ENCODE results near the gene NT5E.
A peak's percentile ranks its signal among the peaks of the same experiment; 100 is the strongest.
"Not testable (repeated sequence)": the region's sequence is repeated elsewhere in the genome, so short reads cannot be mapped to it uniquely, and the experiment has no call there.

The NT5E gene
- long read RNA-seq, donor 1, partial matches to known transcripts, result 0 of 1 reads
- long read RNA-seq, donor 1, other reads (novel, unspliced or antisense), result 0 of 1 reads
- long read RNA-seq, donor 2, result 0 reads
- long read RNA-seq, donor 3, result 0 reads
- long read RNA-seq, donor 4, result 0 reads
- long read RNA-seq, donor 5, partial matches to known transcripts, result 0 of 1 reads
- long read RNA-seq, donor 5, other reads (novel, unspliced or antisense), result 0 of 1 reads
- long read RNA-seq, donor 6, partial matches to known transcripts, result 0 of 1 reads
- long read RNA-seq, donor 6, other reads (novel, unspliced or antisense), result 0 of 1 reads
- long read RNA-seq, donor 7, partial matches to known transcripts, result 0 of 2 reads
- long read RNA-seq, donor 7, other reads (novel, unspliced or antisense), result 0 of 2 reads
- long read RNA-seq, donor 8, result 0 reads

DNA sequence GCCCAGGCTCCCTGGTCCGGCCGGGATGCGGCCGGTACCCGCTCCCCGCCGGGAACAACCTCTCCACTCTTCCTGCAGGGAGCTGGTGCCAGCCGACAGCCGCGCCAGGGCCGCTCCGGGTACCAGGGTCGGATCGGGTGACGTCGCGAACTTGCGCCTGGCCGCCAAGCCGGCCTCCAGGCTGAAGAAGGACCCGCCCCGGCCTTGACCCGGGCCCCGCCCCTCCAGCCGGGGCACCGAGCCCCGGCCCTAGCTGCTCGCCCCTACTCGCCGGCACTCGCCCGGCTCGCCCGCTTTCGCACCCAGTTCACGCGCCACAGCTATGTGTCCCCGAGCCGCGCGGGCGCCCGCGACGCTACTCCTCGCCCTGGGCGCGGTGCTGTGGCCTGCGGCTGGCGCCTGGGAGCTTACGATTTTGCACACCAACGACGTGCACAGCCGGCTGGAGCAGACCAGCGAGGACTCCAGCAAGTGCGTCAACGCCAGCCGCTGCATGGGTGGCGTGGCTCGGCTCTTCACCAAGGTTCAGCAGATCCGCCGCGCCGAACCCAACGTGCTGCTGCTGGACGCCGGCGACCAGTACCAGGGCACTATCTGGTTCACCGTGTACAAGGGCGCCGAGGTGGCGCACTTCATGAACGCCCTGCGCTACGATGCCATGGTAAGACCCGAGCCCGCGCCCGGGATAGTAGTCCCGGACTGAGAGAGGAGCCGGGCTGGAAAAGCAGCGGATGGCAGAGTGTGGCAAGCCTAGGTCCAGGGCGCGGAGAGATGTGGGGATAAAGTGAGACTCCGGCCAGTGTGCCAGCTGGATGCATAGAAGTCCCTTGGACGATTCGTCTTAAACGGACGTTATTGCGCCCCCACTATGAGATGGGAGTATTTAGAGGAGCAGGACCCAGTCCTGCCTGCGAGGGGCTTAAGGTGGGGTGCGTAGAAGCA is at the start of gene NT5E:
TSS of gene NT5E (plus strand) at position 266 of the 942 bp plus-strand sequence. CDS start at position 323, 57 bp downstream.
- peak; percentile 77 for DNase-seq

DNA sequence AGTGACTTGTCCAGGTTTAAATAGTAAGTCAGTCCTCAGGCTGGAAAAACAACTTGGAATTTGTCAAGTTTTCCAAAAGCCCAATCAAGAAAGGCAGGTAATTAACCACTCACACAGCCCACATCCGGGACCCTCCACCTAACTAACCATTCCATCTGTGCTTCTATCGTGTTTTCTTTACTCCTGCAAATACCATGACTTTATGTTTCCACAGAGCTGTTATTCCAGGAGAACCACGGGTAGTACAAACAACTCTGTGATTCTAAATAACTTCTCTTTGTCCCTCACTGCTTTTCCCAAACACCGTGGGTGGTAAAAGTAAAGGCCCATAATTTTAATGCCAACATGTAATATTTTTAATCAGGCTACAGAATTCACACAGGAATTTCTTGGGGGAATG is 49.6 kb upstream of the NT5E start:
- no peak for DNase-seq

DNA sequence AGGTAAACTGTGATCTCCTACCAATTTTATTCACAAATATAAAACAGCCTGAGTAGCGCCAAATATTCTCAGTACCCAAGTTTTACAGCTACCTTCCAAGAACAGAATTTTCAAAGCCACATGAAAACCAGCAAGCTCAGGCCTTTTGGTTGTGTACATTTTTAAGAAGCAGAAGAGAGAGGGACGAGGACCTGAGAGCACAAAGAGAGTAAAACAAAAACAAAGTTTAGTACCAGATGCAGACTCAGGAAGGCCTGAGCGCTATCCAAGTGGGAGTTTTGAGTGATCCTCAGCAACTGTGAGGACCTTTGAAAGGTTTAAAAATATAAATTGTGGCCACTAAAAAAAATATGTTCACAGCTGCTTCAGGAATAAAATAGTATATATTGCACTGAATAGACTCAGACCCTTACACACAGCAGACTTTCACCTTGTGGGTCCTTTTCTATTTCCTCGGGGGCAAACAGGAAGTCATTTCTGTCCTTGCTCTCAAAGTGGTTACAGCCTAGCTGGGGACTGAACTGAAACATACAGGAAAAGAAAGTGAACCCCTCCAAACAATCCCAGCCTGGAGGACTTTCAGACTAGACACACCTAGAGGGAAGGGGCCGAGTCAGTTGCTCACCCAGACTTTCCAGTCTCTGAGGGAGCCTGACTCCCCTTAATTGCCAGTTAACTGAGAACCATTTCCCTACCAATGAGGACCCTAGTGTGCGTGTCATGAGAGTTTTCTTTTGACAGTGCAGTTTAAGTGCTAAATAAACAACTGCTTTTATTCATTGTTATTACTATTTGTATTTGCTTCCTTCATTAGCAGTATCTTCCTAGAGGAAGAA is 48.5 kb upstream of the NT5E start:
- no peak for DNase-seq

DNA sequence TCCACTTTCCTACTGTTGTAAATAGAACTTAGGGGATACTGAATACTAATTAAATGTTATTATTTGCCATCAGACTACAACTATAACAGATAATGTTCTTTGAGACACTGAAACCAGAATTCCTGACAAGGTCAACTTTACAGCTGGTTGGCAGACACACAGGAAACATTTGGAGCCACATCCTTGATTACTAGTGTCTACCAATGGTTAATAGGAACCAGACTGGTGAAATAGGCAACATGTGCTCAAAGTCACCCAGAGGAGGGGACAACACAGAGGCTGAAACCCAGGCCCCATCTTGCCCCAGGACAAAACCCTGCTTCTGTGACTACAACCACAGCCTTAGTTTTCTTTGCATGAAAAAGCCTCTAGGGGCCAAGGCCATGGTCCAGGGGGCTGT is 47.8 kb upstream of the NT5E start:
- DNase-seq, result no peak

DNA sequence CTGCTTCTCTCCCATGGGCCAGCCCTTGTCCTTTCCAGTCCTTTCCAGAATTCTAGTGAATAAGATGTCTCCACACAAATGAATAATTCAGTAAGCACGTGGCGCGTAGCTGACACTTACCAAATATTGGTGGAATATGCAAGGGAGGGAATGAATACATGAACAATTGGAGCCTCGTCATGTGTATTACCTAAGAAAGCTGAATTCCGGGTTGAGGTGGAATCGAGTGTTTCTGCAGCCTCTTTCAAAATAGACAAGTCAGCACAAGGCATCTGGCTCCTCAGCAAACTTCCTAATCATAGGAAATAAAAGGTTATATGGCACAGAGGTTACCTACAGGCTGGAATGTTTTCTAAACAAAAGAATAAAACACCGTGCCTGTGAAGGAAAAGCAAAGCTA is 47.0 kb upstream of the NT5E start:
- no peak for DNase-seq

DNA sequence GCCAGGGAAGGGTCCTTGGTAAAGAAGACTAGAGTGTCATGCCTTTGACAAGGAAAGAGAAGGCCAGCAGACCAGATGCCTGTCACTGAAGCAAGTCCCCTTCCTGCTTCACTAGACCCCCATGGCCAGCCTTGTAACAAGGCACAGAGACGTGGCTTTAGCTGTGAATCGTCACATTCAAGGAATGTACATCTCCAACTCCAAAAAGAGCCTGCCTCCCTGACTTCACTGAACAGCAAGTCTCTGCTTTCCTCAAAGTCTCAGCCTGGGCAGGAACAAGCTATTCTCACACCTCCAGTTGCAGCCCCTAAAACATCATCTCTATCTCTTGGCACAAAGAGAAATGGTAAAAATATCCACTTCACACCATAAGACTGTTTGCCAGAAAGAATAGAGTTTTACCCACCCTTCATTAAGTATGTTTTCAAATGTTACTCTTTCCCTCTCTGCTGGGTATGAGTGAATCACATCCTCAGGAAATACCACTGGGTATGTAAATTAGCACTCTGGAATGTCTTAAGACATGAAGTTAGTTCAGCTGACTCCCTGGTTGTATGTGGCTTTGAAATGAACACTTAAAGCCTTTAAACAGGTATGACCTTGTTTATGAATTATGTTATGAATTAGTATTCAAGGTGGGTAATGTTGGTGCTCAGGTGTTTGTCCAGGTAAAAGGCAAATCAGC is 46.4 kb upstream of the NT5E start:
- no peak for DNase-seq

DNA sequence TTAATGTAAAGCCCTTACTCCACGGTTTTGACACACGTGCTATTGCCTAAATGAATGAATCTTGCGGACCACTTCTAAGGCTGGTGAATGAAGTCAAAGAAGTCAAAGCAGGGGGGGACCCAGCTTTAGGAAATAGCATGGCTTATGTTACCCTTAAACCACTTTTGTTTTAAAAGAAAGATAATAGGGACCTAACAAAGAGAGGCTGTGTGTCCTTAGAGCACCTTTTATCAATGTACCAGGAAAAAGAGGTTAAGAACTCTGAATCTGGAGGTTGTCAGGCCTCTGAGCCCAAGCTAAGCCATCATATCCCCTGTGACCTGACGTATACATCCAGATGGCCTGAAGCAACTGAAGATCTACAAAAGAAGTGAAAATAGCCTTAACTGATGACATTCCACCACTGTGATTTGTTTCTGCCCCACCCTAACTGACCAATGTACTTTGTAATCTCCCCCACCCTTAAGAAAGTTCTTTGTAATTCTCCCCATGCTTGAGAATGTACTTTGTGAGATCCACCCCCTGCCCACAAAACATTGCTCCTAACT is 45.8 kb upstream of the NT5E start:
- not testable (repeated sequence) for DNase-seq

DNA sequence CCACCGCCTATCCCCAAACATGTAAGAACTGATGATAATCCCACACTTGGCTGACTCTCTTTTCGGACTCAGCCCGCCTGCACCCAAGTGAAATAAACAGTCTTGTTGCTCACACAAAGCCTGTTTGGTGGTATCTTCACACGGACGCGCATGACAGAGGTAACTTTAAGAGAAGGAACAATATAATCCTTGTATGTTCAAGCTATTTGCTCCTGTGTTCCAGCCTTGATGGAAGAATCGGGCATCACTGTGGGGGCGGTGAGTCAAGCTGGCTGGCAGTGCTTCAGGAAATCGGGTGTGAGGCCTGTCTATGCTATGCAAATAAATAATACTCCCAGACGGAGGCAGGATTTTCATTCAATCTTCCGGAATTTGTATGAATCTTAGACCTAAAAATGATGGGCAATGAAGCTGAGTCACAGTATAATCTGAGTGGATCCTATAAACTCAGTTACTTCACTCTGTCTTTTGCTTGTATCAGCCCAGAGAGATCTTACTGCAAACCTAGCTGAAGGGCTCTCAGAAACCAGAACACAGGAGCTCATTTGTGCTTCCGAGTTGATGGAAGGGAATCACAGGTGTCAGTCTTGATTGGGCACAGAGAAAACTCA is 45.2 kb upstream of the NT5E start:
- no peak for DNase-seq

DNA sequence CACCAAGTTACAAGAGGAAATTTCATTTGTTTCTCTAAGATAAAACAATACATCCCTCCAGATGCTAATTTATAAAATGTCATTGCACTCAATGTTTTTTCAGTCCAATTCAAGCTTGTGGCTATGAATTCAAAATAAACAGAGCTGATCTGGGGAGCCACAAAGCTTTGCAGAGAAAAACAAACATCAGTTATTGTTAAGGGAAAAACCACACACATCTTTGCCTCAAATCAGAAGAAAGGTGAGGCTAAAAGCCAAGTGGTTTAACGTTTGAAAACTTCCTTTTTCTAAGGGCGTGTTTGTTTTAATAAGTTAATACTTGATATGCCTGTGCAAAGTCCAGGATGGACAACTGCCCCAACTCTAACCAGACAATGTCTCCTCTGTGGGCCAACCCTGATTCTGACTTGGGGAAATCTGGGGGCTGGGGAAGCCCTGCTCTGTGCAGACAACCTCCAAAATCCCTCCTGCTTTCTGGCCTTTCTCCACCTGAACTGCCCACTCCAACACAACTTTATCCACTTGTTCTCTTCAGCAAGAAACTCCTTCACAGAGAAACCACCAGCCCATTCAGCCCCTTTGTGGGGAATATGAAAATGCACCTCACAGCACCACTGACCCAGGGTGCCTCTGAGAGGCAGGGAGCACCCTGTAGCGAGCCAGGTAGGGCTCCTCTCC is 44.6 kb upstream of the NT5E start:
- peak; percentile 10 for DNase-seq

DNA sequence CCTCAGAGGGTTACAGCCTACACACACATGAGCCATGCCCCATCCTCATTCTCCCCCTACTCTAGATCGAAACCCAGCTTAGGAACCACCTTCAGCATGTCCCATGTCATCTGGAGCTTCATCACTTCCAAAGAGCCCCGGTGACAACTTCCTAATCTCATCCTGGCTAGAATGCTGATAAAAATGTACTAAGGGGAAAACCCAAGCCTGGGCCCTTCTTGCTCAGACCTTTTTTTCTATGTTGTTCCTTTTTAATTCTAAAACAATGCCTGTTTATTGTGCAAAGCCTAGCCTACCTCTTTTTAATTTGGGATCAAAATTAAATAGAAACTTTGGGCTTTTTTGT is 44.1 kb upstream of the NT5E start:
- DNase-seq, result no peak

DNA sequence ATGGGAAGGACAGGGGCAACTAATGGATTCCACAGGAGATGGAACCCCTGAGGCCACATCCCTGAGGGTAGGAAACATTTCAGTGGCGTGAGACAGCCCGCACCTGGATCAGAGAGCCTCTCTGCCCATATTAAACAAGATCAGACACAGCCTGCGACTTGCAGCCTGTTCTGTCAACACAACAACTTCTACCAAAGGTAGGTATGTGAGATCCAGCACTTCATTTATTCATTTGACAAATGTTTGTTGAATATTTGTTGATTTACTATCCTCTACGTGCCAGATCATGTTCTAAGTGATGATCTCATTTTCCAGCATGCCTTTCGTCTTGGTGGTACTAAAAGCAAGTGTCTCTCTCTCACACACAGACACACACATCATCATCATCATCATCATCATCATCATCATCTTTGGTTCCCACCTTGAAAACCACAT is 43.2 kb upstream of the NT5E start:
- no peak for DNase-seq

DNA sequence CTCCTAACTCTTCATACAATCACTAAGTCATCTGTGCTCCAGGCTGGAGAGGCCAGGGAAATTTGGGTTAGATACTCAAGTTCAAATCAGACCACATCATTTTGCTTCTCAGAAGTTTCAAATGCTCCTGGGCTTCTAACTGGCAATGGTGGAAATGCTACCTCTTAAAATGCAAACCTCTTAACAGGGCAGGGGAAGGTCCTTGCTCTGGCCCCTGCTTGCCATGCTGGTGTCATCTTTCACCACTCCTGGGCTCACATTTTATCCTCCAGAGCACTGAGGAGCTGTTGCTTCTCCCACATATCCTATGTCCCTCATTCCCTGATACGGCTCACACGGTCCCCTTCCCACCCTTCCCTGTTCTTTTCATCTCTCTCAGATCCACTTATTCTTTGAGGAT is 41.8 kb upstream of the NT5E start:
- no peak for DNase-seq

DNA sequence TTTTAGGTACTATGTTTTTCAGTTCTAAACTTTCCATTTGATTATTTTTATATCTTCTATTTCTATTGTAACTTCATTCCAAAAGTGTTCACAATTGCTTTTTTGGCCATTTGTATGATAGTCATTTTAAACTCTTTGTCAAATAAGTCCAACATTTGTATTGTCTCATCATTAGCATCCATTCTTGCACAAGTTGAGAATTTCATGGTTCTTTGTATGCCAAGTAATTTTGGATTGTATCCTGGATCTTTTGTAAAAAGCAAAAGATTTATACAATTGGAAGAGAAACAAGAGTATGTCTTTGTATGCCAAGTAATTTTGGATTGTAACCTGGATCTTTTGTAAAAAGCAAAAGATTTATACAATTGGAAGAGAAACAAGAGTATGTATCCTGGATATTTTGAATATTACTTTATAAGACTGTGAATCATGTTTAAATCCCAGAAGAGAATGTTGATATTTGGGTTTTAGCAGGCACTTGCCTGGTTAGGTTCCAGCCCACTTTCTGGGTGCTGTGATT is 36.9 kb upstream of the NT5E start:
- no peak for DNase-seq

DNA sequence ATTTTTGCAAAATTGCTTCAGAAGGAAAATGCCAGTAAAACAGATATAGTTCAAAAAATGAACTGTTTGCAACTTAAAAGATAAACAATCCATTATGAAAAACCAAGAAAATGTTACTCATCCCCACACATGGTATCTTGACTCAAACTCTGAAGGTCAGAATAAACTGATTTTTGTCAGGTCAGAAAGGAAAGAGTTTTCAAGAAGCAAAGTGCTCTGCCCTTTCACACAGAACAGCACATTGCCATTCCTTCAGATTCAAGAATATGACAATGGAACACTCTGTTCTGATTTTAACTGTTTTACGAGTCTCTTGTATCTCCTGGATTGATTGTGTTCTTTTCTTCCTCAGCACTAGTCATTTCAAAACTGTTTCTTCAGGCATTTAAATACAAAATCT is 33.8 kb upstream of the NT5E start:
- no peak for DNase-seq

DNA sequence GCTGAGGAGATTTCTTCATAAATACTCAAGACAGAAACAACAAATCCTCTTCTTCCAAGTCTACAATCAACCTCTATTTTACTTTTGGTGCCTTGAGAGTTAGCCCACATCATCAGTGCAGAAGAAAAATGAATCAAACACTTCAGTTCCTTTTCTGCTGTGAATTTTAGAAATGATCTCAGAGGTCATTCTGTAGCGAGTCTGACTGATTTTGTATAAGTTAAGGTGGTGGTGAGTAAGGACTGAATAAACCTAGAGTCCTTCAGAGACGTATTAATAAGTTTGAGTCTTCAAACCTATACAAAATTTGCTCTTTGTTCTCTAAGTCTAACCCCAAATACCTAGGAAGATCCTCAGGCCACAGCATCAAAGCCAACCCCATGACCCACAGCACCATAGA is 33.1 kb upstream of the NT5E start:
- no peak for DNase-seq

DNA sequence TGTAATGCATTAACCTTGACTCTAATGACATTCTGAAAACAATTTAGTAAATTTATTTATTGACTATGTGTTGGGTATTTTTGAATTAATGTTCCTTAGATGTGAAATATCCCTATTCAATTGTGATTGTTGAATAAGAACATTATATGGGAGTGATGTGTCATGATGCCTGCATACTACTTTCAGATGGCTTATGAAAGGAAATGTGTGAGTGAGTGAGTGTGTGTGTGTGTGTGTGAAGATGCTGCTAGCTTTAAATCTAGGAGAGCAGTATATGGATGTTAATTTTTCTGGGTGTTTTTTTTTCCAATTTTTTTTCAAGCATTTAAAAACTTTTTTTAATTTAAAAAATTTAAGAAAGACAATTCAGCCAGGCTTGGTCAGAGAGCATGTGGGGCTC is 32.5 kb upstream of the NT5E start:
- DNase-seq, result no peak

DNA sequence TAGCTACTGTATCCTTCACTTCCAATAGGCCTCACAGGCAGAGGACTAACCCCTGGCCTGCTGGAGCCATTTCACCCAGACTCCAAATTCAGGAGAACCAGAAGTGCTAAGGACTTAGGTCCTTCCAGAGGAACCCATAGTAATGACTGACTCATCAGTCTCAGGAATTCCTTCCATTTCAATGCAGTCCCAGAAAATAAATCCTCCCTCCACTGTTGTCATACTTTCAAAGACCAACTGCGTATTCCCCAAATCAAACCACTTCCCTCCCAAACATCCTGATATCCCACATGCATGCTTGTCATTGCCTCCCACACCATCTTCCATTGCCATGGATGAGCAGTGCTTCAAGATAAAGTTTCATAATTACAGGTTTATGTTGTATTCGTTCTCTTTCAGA is 31.8 kb upstream of the NT5E start:
- no peak for DNase-seq

DNA sequence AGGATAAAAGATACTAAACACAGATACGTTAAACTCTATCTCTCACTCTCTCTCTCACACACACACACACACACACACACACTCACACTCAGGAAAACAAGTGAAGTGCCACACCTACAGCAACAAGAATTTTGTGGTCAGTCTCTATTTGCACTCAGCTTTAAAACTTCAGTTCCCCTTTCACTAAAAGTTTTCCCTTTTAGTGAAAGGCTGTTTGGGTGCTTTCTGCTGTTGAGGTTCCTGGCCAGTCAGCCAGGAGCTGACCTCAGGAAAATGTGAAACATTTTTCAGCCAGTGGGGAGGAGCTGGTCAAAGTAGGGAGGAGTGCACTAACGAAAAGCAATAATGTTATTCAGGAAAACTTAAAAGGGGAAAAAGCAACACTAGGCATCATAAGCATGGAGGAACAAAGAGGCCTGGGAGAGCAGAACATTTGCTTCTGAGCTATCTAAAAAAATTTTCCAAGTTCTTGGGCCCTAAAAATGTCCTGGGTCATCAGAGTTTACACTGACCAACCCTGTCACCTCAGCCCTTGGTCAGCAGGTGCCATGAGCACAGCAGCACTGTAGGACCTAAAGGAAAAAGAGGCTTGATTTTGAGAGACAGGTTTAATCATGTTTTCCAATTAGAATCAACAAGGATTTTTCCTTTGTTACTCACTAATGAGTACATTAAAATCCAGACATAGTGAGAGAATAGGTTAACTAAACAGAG is 30.7 kb upstream of the NT5E start:
- DNase-seq, result no peak

DNA sequence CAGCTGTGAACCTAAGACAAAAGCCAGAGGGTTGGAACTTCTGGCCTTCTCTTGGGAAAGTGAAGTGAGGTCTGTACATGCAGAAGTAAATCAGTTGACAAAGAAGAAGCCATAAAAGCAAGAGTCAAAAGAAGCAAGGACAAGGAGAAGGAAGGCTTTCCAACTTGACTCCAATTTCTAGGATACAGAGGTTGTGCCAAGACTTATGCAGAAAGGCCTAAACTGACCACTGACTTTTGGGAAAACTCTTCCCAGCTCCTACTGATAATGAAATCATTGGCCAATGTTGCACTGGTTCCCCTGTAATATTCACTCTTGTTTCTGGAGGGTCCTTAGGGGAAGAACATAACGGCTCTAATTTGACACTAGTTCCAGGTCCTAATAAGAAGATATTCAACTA is 29.3 kb upstream of the NT5E start:
- DNase-seq, result no peak

DNA sequence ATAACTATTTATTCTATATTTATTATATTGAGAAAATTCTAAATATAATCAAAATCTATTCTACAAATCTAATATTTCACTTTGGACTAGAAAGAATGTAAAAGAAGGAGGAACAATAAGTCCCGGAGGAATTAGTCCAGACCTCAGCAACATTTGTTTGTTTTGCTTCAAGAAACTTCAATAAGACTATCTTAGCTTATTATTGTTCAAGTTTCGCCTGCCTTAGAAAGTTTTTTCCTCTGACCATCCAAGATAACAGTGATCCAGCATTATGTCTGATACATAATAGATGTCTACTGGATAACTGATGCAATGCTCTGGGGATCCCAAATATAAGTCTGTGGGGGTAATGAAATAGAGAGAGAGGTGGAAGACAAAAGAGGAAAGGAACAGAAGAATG is 28.7 kb upstream of the NT5E start:
- DNase-seq, result no peak
